HepG2 (cell line): ENCODE measurements around the gene NAT14. TPM values are rescaled to one million over a fixed set of nuclear protein-coding genes. Genes with fewer than 3 reads are reported as not detected.

Experiments
- ATAC-seq: fragments of 200-7000 bp; cut with Tn5 transposase; 3 replicates; pipeline ENCODE4 v1.9.1; 2020; ENCODE audit warnings: mild to moderate bottlenecking, moderate library complexity
- BruUV-seq: library from RNA; stranded (reverse); fragments of 400-500 nt; replicated peaks from 2 replicates; lab custom pipeline; 2021; lab: Mats Ljungman, UMichigan
- CTCF ChIA-PET: fragments of 300-600 bp; formaldehyde crosslinking; extraction: SDS; loops from one replicate; lab custom pipeline; 2021; ENCODE audit warnings: low total read pairs, inconsistent platforms, low intra/inter-chr PET ratio; lab: Yijun Ruan, JAX
- POLR2A ChIA-PET: fragments of 350-600 bp; sonication (Branson Sonifier 250); formaldehyde crosslinking; loops from one replicate; lab custom pipeline; 2020; ENCODE audit warnings: antibody characterized with exemption, inconsistent platforms; lab: Yijun Ruan, JAX
- DNase-seq: peaks from one replicate; pipeline ENCODE4 v3.0.0-alpha.2; 2015; ENCODE audit warnings: low spot score
- FAIRE-seq: peaks from 3 replicates; lab custom pipeline; 2011; peaks lifted over from hg19 to GRCh38; lab: Jason Lieb, UNC
- H2AFZ ChIP-seq: one replicate; pipeline ENCODE4 v1.6.1; 2011; ENCODE audit warnings: low read length, inconsistent platforms
- H3K27ac ChIP-seq: fragments of 300-600 bp; 3 replicates; pipeline ENCODE4 v1.8.0; 2011; ENCODE audit warnings: mixed run types, mild to moderate bottlenecking, mixed read lengths, low read length, inconsistent platforms; ENCODE audit not compliant: insufficient read depth; ENCODE audit errors: extremely low read length
- H3K27me3 ChIP-seq, 2 experiments: fragments of 200-600 bp in 1 of 2; 2 replicates in 1 of 2; 3 replicates in 1 of 2; pipeline versions ENCODE4 v1.6.0 to v1.8.0; 2011; ENCODE audit warnings: low read length in 2 of 2, mild to moderate bottlenecking in 2 of 2, moderate library complexity in 2 of 2, inconsistent platforms in 1 of 2; ENCODE audit not compliant: insufficient read depth in 2 of 2, control insufficient read depth in 1 of 2
- H3K36me3 ChIP-seq, 2 experiments: fragments of 200-600 bp in 1 of 2; replicated peaks in 1 of 2; 2 replicates in 1 of 2; 3 replicates in 1 of 2; pipeline versions ENCODE4 v1.5.1 to v1.8.0; 2011; ENCODE audit warnings: low read length in 2 of 2, inconsistent platforms in 1 of 2; ENCODE audit not compliant: insufficient read depth in 2 of 2, control insufficient read depth in 1 of 2
- H3K4me1 ChIP-seq: 2 replicates; pipeline ENCODE4 v1.5.1; 2012; ENCODE audit warnings: low read length, inconsistent platforms; ENCODE audit not compliant: insufficient read depth
- H3K4me2 ChIP-seq: 2 replicates; pipeline ENCODE4 v1.6.0; 2011; ENCODE audit warnings: low read depth, low read length, inconsistent platforms
- H3K4me3 ChIP-seq, 3 experiments: fragments of 200-600 bp in 1 of 3; sonication (generic), shearing (Covaris generic) in 1 of 3; replicated peaks in 1 of 3; 2 replicates each; pipeline ENCODE4 v1.5.1; 2011 to 2016; ENCODE audit warnings: low read length in 3 of 3, inconsistent platforms in 2 of 3, low read depth in 2 of 3, mild to moderate bottlenecking in 2 of 3, control low read depth in 1 of 3, mixed read lengths in 1 of 3; ENCODE audit not compliant: insufficient read depth in 1 of 3
- H3K79me2 ChIP-seq: one replicate; pipeline ENCODE4 v1.6.1; 2011; ENCODE audit warnings: low read length, inconsistent platforms; ENCODE audit not compliant: insufficient read depth
- H3K9ac ChIP-seq: 2 replicates; pipeline ENCODE4 v1.6.0; 2011; ENCODE audit warnings: mild to moderate bottlenecking, low read depth, low read length, inconsistent platforms; ENCODE audit not compliant: insufficient read depth
- H3K9me3 ChIP-seq: 2 replicates; pipeline ENCODE4 v1.5.1; 2012; ENCODE audit warnings: mild to moderate bottlenecking, low read length
- H4K20me1 ChIP-seq: 2 replicates; pipeline ENCODE4 v1.6.0; 2011; ENCODE audit warnings: inconsistent platforms, mild to moderate bottlenecking, low read length, moderate library complexity; ENCODE audit not compliant: insufficient read depth
- ADNP ChIP-seq: sonication (generic); formaldehyde crosslinking; IDR thresholded peaks from 2 replicates; pipeline ENCODE4 v1.4.0; 2020; ENCODE audit warnings: missing genetic modification reagents
- KAT8 ChIP-seq: IDR thresholded peaks from 2 replicates; pipeline ENCODE4 v1.6.1; 2016; ENCODE audit warnings: missing genetic modification reagents, missing compliant biosample characterization
- PCBP1 ChIP-seq: fragments of 200-400 bp; formaldehyde crosslinking; IDR thresholded peaks from 2 replicates; pipeline ENCODE4 v1.6.1; 2017; ENCODE audit warnings: mild to moderate bottlenecking, low read depth, low read length, borderline replicate concordance
- PCBP2 ChIP-seq: fragments of 200-400 bp; formaldehyde crosslinking; optimal IDR thresholded peaks from 2 replicates; pipeline ENCODE3; 2018; ENCODE audit warnings: low read length, low read depth; ENCODE audit not compliant: poor library complexity, severe bottlenecking
- POLR2A ChIP-seq, 2 experiments: IDR thresholded peaks; 2 replicates each; pipeline ENCODE4 v1.6.1; 2011; ENCODE audit warnings: low read depth in 2 of 2, low read length in 2 of 2, mild to moderate bottlenecking in 1 of 2, moderate library complexity in 1 of 2; ENCODE audit not compliant: insufficient read depth in 1 of 2
- SOX5 ChIP-seq: IDR thresholded peaks from 2 replicates; pipeline ENCODE4 v1.6.1; 2016; ENCODE audit warnings: borderline replicate concordance
- ZBTB20 ChIP-seq: sonication (generic); formaldehyde crosslinking; IDR thresholded peaks from 2 replicates; pipeline ENCODE4 v1.8.1; 2023; ENCODE audit warnings: missing genetic modification reagents, low read depth, mild to moderate bottlenecking, borderline replicate concordance
- ZKSCAN1 ChIP-seq: fragments of 150-350 bp; IDR thresholded peaks from 2 replicates; pipeline ENCODE4 v1.6.1; 2014; ENCODE audit warnings: low read length
- ZNF160 ChIP-seq: sonication (generic); formaldehyde crosslinking; IDR thresholded peaks from 2 replicates; pipeline ENCODE4 v1.8.0; 2022; ENCODE audit warnings: mild to moderate bottlenecking, inconsistent platforms, missing genetic modification reagents
- ZNF33A ChIP-seq: sonication (generic); formaldehyde crosslinking; IDR thresholded peaks from 2 replicates; pipeline ENCODE4 v1.5.1; 2020; ENCODE audit warnings: missing genetic modification reagents, mild to moderate bottlenecking, moderate library complexity, borderline replicate concordance
- ZNF703 ChIP-seq: sonication (generic); formaldehyde crosslinking; IDR thresholded peaks from 2 replicates; pipeline ENCODE4 v1.5.1; 2020; ENCODE audit warnings: missing genetic modification reagents, mild to moderate bottlenecking, moderate library complexity, borderline replicate concordance
- ZNF879 ChIP-seq: sonication (generic); formaldehyde crosslinking; IDR thresholded peaks from 2 replicates; pipeline ENCODE4 v1.8.1; 2023; ENCODE audit warnings: missing genetic modification reagents
- WGBS: methylation state at CpG from one replicate; pipeline ENCODE4 v1.1.6; 2017; ENCODE audit warnings: low lambda C conversion rate; 5-methylcytosine and 5-hydroxymethylcytosine counted together
- in situ Hi-C: cut with HindIII; loops from 2 replicates; pipeline ENCODE4 v1.10.0; 2017; ENCODE audit warnings: low pct_unique_long_range_greater_than_20kb; ENCODE audit not compliant: extremely low pct_ligation_motif_present
- intact Hi-C: fragments of 100-400 bp; cut with micrococcal nuclease; formaldehyde crosslinking; loops from one replicate; pipeline ENCODE4 v1.10.0; 2022; ENCODE audit not compliant: unreplicated experiment
- polyA plus RNA-seq, 8 experiments: library from polyadenylated mRNA; depleted of rRNA in 3 of 8; stranded (reverse) in 7 of 8; unstranded in 1 of 8; fragments of >200 nt; fragmentation: Illumina TruSeq in 4 of 8; extraction: Trizol in 4 of 8; gene quantifications; 2 replicates each; pipeline versions ENCODE4 v1.2.1 to v1.2.3, GENCODE V29; 2011 to 2016; ENCODE audit warnings: low read depth in 4 of 8, missing spikeins in 1 of 8, mixed read lengths in 1 of 8; ENCODE audit not compliant: insufficient read depth in 1 of 8
- total RNA-seq, 5 experiments: library from RNA; depleted of rRNA; stranded (reverse); fragments of >200 nt; fragmentation: Illumina TruSeq; extraction: Trizol; gene quantifications; 2 replicates each; pipeline ENCODE4 v1.2.3, GENCODE V29; 2016; ENCODE audit warnings: low read depth in 1 of 5
- TF ChIP-seq, protein P1 (sequence below): sonication (generic); formaldehyde crosslinking; conservative IDR thresholded peaks from 2 replicates; pipeline ENCODE4 v1.4.0; 2020; ENCODE audit warnings: missing genetic modification reagents
- TF ChIP-seq, protein P2 (sequence below): IDR thresholded peaks from 2 replicates; pipeline ENCODE4 v1.6.1; 2012; ENCODE audit warnings: low read depth, low read length, improper control_type of control experiment
- TF ChIP-seq, protein P3 (sequence below): sonication (generic); formaldehyde crosslinking; conservative IDR thresholded peaks from 2 replicates; pipeline ENCODE4 v1.8.1; 2023; ENCODE audit warnings: missing genetic modification reagents
- TF ChIP-seq, protein P4 (sequence below): sonication (generic); formaldehyde crosslinking; IDR thresholded peaks from 2 replicates; pipeline ENCODE4 v1.8.1; 2023; ENCODE audit warnings: missing genetic modification reagents, inconsistent platforms, borderline replicate concordance

The NAT14 gene
- total and polyA plus RNA-seq, 2 of the 13 experiments (the other 11 are each of a cell fraction or from before 2014, with no cell fraction given): 20.7 to 22.3 TPM

DNA sequence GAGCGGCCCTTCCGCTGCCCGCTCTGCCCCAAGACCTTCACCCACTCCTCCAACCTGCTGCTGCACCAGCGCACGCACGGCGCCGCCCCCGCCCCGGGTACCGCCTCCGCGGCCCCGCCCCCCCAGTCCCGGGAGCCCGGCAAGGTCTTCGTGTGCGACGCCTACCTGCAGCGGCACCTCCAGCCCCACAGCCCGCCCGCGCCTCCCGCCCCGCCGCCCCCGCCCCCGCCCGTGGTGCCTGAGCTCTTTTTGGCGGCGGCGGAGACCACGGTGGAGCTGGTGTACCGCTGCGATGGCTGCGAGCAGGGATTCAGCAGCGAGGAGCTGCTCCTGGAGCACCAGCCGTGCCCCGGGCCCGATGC is 3.2 kb upstream of the NAT14 start:
- in situ Hi-C loops: no loop called here
- FAIRE-seq: no peak

More for the DNA sequence above, 3.2 kb upstream of the NAT14 start:
- no peak for ATAC-seq
- H3K79me2 ChIP-seq: peaks cover 11% of the 10 kb centered on the region
- DNase-seq: no peak
- no TSS peak for BruUV-seq
- intact Hi-C loops: no loop called here
- H3K27ac ChIP-seq: no peak overlapping the region
- H3K27me3 ChIP-seq: no peaks in the 10 kb centered on the region; a peak in 1 of 5 replicates
- H3K36me3 ChIP-seq: no peaks in the 10 kb centered on the region
- ChIA-PET POLR2A (no interaction called here), CTCF (no interaction called here)
- peaks cover 29% of the 10 kb centered on the region for H3K4me1 ChIP-seq
- no peak overlapping the region for H3K4me3 ChIP-seq
- 98% methylated on average over 38 of the region's 40 CpGs for WGBS
- no peaks in the 10 kb centered on the region for H4K20me1 ChIP-seq
- no peak overlapping the region for H3K9ac ChIP-seq
- H2AFZ ChIP-seq: no peak overlapping the region
- H3K4me2 ChIP-seq: no peak overlapping the region
- TF ChIP-seq, protein P1, sequence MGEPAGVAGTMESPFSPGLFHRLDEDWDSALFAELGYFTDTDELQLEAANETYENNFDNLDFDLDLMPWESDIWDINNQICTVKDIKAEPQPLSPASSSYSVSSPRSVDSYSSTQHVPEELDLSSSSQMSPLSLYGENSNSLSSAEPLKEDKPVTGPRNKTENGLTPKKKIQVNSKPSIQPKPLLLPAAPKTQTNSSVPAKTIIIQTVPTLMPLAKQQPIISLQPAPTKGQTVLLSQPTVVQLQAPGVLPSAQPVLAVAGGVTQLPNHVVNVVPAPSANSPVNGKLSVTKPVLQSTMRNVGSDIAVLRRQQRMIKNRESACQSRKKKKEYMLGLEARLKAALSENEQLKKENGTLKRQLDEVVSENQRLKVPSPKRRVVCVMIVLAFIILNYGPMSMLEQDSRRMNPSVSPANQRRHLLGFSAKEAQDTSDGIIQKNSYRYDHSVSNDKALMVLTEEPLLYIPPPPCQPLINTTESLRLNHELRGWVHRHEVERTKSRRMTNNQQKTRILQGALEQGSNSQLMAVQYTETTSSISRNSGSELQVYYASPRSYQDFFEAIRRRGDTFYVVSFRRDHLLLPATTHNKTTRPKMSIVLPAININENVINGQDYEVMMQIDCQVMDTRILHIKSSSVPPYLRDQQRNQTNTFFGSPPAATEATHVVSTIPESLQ (CRISPR knock-in tag): no peak
- no peak for TF ChIP-seq ZBTB20 (CRISPR knock-in tag)
- no peak for TF ChIP-seq SOX5 (CRISPR knock-in tag)
- TF ChIP-seq, protein P2, sequence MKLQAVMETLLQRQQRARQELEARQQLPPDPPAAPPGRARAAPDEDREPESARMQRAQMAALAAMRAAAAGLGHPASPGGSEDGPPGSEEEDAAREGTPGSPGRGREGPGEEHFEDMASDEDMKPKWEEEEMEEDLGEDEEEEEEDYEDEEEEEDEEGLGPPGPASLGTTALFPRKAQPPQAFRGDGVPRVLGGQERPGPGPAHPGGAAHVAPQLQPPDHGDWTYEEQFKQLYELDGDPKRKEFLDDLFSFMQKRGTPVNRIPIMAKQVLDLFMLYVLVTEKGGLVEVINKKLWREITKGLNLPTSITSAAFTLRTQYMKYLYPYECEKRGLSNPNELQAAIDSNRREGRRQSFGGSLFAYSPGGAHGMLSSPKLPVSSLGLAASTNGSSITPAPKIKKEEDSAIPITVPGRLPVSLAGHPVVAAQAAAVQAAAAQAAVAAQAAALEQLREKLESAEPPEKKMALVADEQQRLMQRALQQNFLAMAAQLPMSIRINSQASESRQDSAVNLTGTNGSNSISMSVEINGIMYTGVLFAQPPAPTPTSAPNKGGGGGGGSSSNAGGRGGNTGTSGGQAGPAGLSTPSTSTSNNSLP: no peak
- TF ChIP-seq, protein P3, sequence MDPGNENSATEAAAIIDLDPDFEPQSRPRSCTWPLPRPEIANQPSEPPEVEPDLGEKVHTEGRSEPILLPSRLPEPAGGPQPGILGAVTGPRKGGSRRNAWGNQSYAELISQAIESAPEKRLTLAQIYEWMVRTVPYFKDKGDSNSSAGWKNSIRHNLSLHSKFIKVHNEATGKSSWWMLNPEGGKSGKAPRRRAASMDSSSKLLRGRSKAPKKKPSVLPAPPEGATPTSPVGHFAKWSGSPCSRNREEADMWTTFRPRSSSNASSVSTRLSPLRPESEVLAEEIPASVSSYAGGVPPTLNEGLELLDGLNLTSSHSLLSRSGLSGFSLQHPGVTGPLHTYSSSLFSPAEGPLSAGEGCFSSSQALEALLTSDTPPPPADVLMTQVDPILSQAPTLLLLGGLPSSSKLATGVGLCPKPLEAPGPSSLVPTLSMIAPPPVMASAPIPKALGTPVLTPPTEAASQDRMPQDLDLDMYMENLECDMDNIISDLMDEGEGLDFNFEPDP (CRISPR knock-in tag): no peak
- TF ChIP-seq ADNP (CRISPR knock-in tag): no peak
- no peak for TF ChIP-seq ZNF33A (CRISPR knock-in tag)
- TF ChIP-seq ZNF879: no peak
- TF ChIP-seq PCBP2: no peak
- TF ChIP-seq, protein P4, sequence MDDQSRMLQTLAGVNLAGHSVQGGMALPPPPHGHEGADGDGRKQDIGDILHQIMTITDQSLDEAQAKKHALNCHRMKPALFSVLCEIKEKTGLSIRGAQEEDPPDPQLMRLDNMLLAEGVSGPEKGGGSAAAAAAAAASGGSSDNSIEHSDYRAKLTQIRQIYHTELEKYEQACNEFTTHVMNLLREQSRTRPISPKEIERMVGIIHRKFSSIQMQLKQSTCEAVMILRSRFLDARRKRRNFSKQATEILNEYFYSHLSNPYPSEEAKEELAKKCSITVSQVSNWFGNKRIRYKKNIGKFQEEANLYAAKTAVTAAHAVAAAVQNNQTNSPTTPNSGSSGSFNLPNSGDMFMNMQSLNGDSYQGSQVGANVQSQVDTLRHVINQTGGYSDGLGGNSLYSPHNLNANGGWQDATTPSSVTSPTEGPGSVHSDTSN (CRISPR knock-in tag): no peak
- TF ChIP-seq ZNF160 (CRISPR knock-in tag): no peak
- TF ChIP-seq PCBP1: no peak
- TF ChIP-seq KAT8 (CRISPR knock-in tag): no peak
- no peak for TF ChIP-seq ZKSCAN1
- TF ChIP-seq ZNF703 (CRISPR knock-in tag): no peak
- TF ChIP-seq POLR2A (IDR thresholded peaks at IDR 0.05; ENCODE audit: insufficient read depth in 1 of 2, low read depth in 2 of 2, low read length in 2 of 2): no peak
- no peaks in the 10 kb centered on the region for H3K9me3 ChIP-seq
